Measurements from ENCODE around the gene MARS1.
A peak's percentile ranks its signal among the peaks of the same experiment; 100 is the strongest.

Gene MARS1

GRCh38 chr12:57518176-57518919 lies 30.5 kb downstream of the MARS1 start:
- DNase-seq (ENCODE audit: low spot score) = no peak

DNA sequence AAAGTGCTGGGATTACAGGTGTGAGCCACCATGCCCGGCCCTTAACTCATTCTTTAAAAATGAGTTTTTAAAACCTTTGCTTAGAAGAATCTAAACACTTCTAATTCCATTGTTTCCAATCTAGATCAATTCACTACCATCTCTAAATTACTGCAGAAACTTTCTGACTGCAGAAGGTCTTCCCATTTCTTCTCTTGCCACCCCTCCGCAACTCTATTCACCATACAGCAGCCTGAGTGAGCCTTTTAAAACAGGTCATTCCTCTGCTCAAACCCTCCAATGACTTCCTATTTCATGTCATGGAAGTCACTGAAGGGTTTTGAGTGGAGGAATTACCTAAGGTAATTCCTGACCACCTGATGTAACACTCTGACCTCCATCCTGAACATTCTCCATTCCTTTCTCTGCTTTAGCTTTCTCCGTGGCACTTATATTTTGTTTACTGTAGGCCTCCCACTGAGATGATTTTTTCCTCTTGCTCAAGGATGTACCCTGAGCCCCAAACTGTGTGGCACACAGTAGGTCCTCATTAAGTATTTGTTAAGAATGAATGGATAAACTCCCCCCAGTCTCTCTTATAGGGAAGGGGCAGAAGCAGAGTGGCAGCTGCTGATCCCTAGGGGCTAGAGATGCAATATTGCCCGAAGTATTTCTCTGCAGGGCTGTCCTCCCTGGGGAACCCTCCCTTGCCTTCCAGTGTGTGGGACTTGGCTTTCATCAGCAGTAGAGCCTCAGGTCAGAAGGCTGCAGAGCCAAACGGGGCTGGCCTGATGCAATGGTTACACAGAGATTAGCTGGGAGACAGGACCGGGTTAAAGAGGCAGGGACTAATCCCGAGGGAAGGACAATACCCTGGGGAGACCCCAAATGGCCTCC lies 31.3 kb downstream of the MARS1 start:
- peak; percentile 32 for DNase-seq (ENCODE audit: low spot score)

- no peak for DNase-seq (ENCODE audit: low spot score)
Measured at GRCh38 chr12:57519796-57520052, 31.9 kb downstream of the MARS1 start.

DNA sequence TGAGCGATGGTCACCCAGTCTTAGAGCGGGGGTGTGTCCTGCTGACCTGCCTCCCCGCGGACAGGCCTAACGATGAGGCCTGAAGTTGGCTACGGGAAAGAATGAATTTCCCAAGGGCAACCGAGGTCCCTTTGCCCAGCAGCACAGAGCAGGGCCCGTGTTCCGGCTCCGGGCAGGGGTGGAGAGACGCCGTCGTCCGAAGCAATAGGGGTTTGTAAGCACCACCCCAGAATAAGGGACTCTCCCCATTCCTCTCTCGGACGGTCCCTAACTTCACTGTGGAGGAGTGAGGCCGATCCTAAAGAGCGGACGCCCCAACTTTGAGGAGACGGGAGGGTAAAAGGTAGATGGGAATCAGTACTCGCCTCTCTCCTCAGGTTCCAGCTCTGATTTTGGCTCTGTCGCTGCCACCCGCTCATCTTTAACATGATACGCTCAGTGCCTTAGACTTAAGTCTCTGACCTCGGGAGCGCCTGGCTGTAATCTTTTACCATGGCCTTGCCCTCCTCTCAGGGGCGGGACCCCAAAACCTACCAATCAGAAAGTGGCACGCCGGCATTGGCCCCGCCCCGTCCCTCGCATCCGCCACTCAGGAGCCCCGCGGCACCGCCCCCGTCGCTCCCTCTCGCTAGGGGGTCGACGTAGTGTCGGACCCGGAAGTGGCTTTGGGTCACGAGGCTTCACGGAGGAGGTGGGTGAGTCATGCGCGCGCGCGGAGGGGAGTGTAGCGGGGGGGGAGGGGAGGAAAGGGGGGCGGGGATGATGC lies 32.4 kb downstream of the MARS1 start, which contains the start of gene DDIT3:
Gene DDIT3 (minus strand): TSS at position 462 of the 766 bp plus-strand sequence. CDS start 3,108 bp downstream, outside the sequence.
- peak; percentile 99 for DNase-seq (ENCODE audit: low spot score)

DNA sequence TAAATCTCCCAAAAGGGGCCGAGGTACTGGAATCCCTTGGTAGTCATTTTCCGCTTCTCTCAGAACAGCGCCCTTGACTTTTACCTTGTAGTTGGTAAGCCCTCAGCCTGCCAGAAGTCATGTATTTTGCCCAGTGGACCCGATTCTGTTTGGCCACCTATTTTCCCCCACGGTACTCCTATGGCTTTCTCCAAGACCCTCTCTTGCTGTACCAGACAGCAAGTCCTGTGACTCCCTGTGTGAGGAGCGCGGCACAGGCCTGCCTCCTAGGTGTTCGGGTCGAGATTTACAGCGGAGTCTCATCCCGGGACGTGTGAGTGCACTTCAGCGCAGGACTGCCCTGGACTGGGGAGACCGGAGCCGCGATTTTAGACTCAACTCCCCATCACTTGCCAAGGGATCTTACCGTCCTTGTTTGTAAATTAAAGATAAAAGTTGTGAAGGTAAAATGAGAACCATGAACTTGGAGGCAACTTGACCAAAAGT lies 33.7 kb downstream of the MARS1 start:
- peak; percentile 57 for DNase-seq (ENCODE audit: low spot score)

- peak; percentile 91 for DNase-seq (ENCODE audit: low spot score)
Measured at GRCh38 chr12:57522011-57522886, 34.4 kb downstream of the MARS1 start, which contains the start of gene MBD6. Gene MBD6 (plus strand): TSS chr12:57522824. CDS start chr12:57524304, 1,480 bp downstream.

DNA sequence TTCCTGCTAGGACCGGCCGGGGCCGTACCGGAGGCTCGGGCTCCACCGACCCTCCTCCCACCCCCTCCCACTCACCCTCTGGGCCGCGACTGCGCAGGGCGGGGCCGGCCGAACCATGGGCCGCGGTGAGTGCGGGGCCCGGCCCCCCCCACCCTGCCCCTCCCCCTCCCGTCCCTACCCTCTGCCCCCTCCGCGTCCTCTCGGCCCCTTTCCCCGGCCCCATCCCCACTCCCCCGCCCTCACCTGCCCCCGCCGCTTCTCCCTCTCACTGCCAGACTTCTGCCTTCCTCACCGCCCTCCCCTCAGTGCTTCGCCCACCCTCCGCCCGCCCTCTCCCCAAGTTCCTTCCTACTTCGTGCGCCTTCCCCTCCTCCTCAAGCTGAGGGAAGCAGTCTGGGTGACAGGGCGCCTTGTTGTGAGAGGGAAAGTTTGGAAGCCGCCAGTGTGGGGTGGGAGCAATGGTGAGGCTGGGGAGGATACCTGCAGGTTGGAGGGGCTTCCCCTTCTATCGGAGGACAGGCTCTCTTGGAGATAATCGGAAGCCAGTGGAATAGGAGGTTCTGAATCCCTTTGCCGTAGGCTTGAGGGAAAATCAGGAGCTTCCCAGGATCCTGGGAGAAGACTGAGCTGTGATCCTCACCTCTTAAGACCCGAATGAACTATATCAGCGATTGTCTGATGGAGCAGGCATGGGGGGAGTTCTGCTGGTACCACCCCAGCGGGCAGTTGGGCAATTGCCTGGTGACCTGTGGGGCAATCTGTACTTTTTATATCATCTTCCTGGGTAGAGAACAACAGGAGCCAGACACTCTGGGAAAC lies 35.2 kb downstream of the MARS1 start:
- DNase-seq (ENCODE audit: low spot score) = peak; percentile 46

DNA sequence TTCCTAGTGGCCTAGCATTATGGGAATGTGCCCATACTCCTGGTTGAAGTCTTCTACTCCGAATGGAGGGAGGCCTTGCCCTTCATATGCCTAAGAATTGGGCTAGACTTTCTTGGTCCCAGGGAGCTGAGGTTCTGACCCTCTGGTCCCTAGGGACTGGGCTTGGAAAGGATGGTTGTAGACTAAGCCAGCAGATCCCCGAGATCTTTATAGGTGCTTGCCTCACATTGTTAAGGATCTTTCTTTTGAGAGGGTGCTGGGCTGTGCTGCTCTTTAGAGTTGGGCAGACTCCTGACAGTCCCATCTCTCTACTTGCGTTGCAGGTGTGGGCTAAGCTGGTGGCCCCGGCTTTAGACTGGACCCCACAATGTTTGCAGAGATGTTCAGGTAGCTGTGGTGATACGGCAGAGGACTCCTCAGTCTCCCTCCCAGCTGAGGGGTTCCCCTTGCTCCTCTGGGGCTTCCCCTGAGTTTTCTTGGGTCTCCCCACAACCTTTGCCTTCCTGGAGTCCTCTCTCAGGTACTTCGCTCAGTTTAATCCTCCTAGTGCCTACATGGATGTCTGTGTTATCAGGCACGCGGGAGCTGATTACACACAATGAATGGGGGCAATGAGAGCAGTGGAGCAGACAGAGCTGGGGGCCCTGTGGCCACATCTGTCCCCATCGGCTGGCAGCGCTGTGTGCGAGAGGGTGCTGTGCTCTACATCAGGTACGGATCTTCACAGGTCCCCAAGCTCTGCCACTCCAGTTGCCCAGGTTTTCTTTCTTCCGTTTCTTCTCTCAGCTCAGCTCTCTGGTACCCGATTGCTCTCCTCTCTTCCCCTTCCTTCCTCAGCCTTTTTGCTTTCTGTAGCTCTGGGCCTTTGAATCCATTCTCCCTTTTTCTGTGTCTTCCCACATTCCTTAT lies 36.1 kb downstream of the MARS1 start:
- no peak for DNase-seq (ENCODE audit: low spot score)

GRCh38 chr12:57524814-57525614 lies 37.1 kb downstream of the MARS1 start:
- DNase-seq (ENCODE audit: low spot score) = no peak

DNA sequence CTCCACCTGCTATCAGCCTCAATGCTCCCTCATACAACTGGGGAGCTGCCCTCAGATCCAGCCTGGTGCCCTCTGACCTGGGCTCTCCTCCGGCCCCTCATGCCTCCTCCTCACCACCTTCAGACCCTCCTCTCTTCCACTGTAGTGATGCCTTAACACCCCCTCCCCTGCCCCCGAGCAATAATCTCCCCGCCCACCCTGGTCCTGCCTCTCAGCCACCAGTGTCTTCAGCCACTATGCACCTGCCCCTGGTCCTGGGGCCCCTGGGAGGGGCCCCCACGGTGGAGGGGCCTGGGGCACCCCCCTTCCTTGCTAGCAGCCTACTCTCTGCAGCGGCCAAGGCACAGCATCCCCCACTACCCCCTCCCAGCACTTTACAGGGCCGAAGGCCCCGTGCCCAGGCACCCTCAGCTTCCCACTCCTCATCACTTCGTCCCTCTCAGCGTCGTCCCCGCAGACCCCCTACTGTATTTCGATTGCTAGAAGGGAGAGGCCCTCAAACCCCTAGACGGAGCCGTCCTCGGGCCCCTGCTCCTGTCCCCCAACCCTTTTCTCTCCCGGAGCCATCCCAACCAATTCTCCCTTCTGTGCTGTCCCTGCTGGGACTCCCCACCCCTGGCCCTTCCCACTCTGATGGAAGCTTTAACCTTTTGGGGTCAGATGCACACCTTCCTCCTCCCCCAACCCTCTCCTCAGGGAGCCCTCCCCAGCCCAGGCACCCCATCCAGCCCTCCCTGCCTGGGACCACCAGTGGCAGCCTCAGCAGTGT lies 37.9 kb downstream of the MARS1 start:
- DNase-seq (ENCODE audit: low spot score) = no peak

GRCh38 chr12:57526477-57527126 lies 38.7 kb downstream of the MARS1 start:
- no peak for DNase-seq (ENCODE audit: low spot score)

DNA sequence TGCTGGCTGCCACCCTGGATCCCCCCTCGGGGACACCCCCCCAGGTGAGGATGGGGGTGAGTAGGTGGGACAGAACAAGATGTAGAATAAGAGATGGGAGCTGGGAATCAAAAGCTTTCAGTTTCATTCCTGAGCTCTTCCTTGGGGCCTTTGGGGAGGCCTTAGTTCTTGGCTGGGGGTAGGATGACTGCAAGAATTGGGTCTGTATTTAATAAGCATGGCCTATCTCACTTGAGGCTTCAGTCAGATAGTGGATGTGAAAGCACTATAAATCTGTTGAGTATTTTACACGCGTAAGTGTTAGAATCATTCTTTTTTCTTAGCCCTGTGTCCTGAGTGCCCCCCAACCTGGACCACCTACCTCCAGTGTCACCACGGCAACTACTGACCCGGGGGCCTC lies 39.3 kb downstream of the MARS1 start:
- no peak for DNase-seq (ENCODE audit: low spot score)

DNA sequence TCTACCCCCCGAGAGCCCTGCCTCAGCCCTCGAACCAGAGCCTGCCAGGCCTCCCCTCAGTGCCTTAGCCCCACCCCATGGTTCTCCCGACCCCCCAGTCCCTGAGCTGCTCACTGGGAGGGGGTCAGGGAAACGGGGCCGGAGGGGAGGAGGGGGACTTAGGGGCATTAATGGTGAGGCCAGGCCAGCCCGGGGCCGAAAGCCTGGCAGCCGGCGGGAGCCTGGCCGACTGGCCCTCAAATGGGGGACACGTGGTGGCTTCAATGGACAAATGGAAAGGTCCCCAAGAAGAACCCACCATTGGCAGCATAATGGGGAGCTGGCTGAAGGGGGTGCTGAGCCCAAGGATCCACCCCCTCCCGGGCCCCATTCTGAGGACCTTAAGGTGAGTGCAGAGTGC lies 40.3 kb downstream of the MARS1 start:
- DNase-seq (ENCODE audit: low spot score) = no peak

DNA sequence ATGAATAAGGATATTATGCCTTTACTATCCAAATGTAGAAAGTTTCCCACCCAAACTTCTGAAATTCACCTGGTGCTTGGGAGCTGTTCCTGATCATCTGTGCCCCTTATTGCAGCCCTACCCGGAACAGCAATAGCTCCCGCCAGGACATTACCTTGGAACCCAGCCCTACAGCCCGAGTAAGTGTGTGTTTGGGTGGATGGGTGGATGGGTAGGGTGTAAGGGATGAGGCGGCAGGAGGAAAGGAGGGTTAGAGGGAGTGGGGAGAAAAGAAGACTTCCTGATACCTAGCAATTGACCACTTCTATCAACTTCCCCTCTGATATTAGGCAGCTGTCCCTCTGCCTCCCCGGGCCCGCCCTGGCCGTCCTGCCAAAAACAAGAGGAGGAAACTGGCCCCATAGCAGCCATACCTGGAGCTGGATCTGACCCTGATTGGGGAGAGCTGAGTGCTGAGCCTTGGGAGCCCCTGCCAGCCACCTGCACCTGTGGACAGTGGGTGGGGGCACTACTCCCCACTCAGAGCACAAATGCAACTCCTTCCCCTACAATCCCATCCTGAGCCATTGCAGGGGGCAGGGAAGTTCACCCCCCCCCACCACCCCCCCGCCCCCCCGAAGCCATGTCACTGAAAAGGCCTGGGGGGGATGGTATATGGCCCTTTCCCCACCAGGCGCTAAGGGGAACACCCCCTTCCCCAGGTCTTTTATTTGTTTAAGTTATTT lies 41.1 kb downstream of the MARS1 start:
- no peak for DNase-seq (ENCODE audit: low spot score)

DNA sequence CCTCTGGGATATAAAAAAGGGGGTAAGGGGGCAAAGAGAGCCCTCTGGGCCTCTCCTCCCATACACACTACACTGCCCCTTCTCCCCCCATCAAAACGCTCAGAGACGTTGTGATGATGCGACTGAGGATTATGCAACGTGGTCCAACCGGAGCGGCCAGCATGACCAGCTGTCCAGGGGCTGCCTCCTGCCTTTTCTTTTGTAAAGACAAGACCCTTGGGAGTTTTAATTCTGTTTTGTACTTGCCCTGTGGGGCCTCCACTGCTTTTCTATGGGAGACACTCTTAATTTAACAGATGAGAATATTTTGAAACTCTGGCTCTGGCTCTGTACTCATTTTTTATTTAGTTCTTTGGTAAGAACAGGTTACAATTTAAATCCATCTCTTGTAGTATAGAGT lies 42.0 kb downstream of the MARS1 start:
- no peak for DNase-seq (ENCODE audit: low spot score)

DNA sequence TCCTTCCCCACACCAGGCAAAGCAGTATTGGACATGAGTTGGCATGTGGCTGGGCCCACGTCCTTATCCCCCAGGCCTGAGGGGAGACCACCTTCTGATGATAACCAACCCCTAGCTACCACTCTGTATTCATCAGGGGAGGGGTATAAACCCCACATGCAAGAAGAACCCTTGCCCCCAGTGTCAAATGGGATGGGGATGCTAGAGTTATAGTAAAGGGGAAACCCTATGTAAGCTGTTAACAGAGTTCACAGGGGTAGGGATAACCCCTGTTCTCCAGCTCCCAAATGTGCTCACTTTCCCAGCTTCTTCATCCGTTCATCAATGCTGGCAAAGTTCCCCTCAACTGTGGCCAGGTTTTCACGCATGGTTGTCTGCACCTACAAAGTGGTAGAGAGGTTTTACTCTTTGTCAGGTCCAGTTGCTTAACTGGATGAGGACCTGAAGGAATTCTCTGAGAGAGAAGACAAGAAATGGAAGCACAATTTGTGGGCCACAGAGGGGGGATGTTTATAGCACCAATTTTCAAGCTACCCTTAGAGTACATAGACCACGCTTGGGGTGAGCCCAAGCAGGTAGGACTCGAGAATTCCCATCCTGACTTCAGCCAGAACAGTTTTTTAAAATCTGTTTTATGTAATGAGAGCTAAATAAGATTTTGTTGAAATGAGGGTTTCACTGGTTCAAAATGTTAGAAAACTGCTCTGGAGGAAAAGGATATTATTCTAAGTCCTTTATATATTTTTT lies 42.7 kb downstream of the MARS1 start:
- no peak for DNase-seq (ENCODE audit: low spot score)
